ENCODE results near the gene MTCH1. TPM values are rescaled to one million over a fixed set of nuclear protein-coding genes. Genes with fewer than 3 reads are reported as not detected.

Gene MTCH1
- total RNA-seq, 1 experiment from 2014 or later: 78.2 TPM

GRCh38 chr6:36964908-36965307, 21.1 kb downstream of the MTCH1 start:
- Mint-ChIP-seq H3K9me3 (ENCODE audit: unreplicated experiment) (no peaks in the 10 kb centered on the region), H3K36me3 (ENCODE audit: insufficient read depth, unreplicated experiment) (peaks cover 21% of the 10 kb centered on the region), H3K27me3 (ENCODE audit: insufficient read depth, unreplicated experiment) (no peaks in the 10 kb centered on the region), H3K4me3 (ENCODE audit: unreplicated experiment) (no peak overlapping the region), H3K4me1 (ENCODE audit: insufficient read depth, unreplicated experiment) (peaks cover 45% of the 10 kb centered on the region), H3K27ac (ENCODE audit: low read depth, unreplicated experiment) (no peak overlapping the region)
- no peak for TF ChIP-seq CTCF (IDR thresholded peaks at IDR 0.05; ENCODE audit: unreplicated experiment)
- DNase-seq (ENCODE audit: unreplicated experiment): no peak
- ChIA-PET CTCF (interaction anchor here (1.1 kb wide), 1 partner anchor 53 kb away, joined by 4 read pairs; no protein-coding TSS in a partner anchor), POLR2A (interaction anchor here (0.7 to 2.1 kb wide), 4 partner anchors 9 to 40 kb away, joined by 3 to 7 read pairs (median 3); partner anchors contain the start of gene MTCH1)
- intact Hi-C loops (cut with micrococcal nuclease): no loop called here
- BruUV-seq (replicated peaks): no TSS peak

GRCh38 chr6:36964349-36964748, 21.6 kb downstream of the MTCH1 start:
- intact Hi-C loops (cut with micrococcal nuclease): no loop called here
- no peaks in the 10 kb centered on the region for H3K9me3 Mint-ChIP-seq (ENCODE audit: unreplicated experiment)
- no peak overlapping the region for H3K27ac Mint-ChIP-seq (ENCODE audit: low read depth, unreplicated experiment)
- DNase-seq (ENCODE audit: unreplicated experiment): no peak
- peaks cover 39% of the 10 kb centered on the region for H3K4me1 Mint-ChIP-seq (ENCODE audit: insufficient read depth, unreplicated experiment)
- no peak for TF ChIP-seq CTCF (IDR thresholded peaks at IDR 0.05; ENCODE audit: unreplicated experiment)
- peaks cover 16% of the 10 kb centered on the region for H3K36me3 Mint-ChIP-seq (ENCODE audit: insufficient read depth, unreplicated experiment)
- H3K27me3 Mint-ChIP-seq (ENCODE audit: insufficient read depth, unreplicated experiment): no peaks in the 10 kb centered on the region
- CTCF ChIA-PET: interaction anchor here (0.7 to 1.1 kb wide), 2 partner anchors 53 to 54 kb away, joined by 3 to 4 read pairs; no protein-coding TSS in a partner anchor
- H3K4me3 Mint-ChIP-seq (ENCODE audit: unreplicated experiment): no peak overlapping the region
- BruUV-seq (replicated peaks): no TSS peak
- POLR2A ChIA-PET: interaction anchor here (0.7 to 2.1 kb wide), 3 partner anchors 9 to 40 kb away, joined by 3 to 7 read pairs (median 3); partner anchors contain the start of gene MTCH1

GRCh38 chr6:36963451-36964290, 22.3 kb downstream of the MTCH1 start:
- H3K27ac Mint-ChIP-seq (ENCODE audit: low read depth, unreplicated experiment): no peak overlapping the region
- no TSS peak for BruUV-seq (replicated peaks)
- CTCF ChIA-PET: interaction anchor here (0.7 to 1.1 kb wide), 2 partner anchors 53 to 54 kb away, joined by 3 to 4 read pairs; no protein-coding TSS in a partner anchor

More at GRCh38 chr6:36963451-36964290, 22.3 kb downstream of the MTCH1 start:
- DNase-seq (ENCODE audit: unreplicated experiment): no peak
- no peaks in the 10 kb centered on the region for H3K27me3 Mint-ChIP-seq (ENCODE audit: insufficient read depth, unreplicated experiment)
- no peak overlapping the region for H3K4me3 Mint-ChIP-seq (ENCODE audit: unreplicated experiment)
- POLR2A ChIA-PET: interaction anchor here (0.7 to 2.1 kb wide), 2 partner anchors 8 to 23 kb away, joined by 3 to 7 read pairs; partner anchors contain the start of gene MTCH1
- H3K36me3 Mint-ChIP-seq (ENCODE audit: insufficient read depth, unreplicated experiment): peaks cover 9% of the 10 kb centered on the region
- H3K4me1 Mint-ChIP-seq (ENCODE audit: insufficient read depth, unreplicated experiment): peaks cover 35% of the 10 kb centered on the region
- TF ChIP-seq CTCF (IDR thresholded peaks at IDR 0.05; ENCODE audit: unreplicated experiment): no peak
- H3K9me3 Mint-ChIP-seq (ENCODE audit: unreplicated experiment): no peaks in the 10 kb centered on the region
- intact Hi-C loops (cut with micrococcal nuclease): no loop called here

Measured in MCF 10A (cell line).